Omental fat pad (tissue), 4 donors: ENCODE data around the gene PCARE. TPM values are rescaled to one million over a fixed set of nuclear protein-coding genes. Genes with fewer than 3 reads are reported as not detected.

Experiments used
- ATAC-seq: fragments of 150-250 bp; one replicate; pipeline ENCODE4 v1.9.1; 2016; ENCODE audit warnings: mild to moderate bottlenecking, moderate library complexity; ENCODE audit not compliant: low FRiP score
- DNase-seq: peaks from one replicate; pipeline ENCODE4 v3.0.0-alpha.2; 2019; ENCODE audit warnings: low spot score
- CTCF ChIP-seq, 3 donors: fragments of 450-650 bp; IDR thresholded peaks; one replicate each; pipeline ENCODE4 v1.5.1; 2016 to 2017; ENCODE audit warnings: antibody characterized with exemption in 3 of 3, mild to moderate bottlenecking in 3 of 3, moderate library complexity in 2 of 3
- total RNA-seq, 4 donors: library from RNA; depleted of rRNA; stranded (reverse); fragments of >200 nt; gene quantifications; one replicate each; pipeline ENCODE4 v1.1.0, GENCODE V29; 2016

Gene PCARE
- total RNA-seq, 4 donors from 2014 or later, result 0.09 TPM; not detected in 3

GRCh38 chr2:29068513-29068912 is 5.8 kb downstream of the PCARE start:
- no peak for TF ChIP-seq CTCF (IDR thresholded peaks at IDR 0.05)
- DNase-seq, result no peak
- no peak for ATAC-seq

GRCh38 chr2:29066997-29067605 is 7.2 kb downstream of the PCARE start:
- DNase-seq, result no peak
- no peak for TF ChIP-seq CTCF (IDR thresholded peaks at IDR 0.05)
- no peak for ATAC-seq

GRCh38 chr2:29066271-29066860 is 8.0 kb downstream of the PCARE start:
- DNase-seq, result no peak
- ATAC-seq, result peak; percentile 41
- no peak for TF ChIP-seq CTCF (IDR thresholded peaks at IDR 0.05)

DNA sequence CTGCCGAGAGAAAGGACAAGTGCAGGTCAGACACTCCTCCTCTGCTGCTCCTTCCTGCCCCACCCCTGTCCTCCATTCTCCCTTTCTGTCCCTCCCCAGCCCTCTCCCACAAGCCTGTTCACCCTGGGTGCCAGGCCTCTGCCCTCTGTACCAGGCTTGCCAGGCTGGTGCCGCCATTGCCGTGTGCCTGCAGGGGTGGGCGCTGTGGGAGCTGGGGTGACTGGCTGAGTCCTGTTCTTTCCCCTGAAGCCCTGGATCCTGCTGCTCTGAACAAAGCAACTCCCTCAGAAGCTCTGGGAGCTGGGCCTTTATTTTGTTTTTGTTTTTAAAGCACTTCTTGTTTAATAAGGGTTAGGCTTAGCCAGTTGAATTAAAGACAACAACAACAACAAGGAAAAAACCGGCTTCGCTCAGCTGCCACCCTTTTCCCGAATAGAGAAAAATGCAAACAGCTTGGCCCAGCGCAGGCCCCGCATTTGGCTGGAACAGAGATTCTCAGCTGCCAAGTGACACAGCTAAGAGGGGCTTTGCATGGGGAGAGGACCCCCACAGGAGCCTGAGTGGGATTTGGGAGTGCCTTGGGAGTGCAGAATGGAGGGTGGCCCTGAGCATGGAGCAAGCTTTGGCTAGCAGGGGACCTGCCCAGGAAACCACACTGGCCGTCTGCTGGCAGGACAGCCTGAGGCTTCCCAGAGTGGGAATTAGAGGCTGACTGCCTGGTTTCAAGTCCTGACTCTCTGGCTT is 9.1 kb downstream of the PCARE start:
- ATAC-seq (no peak), DNase-seq (no peak)
- no peak for TF ChIP-seq CTCF (IDR thresholded peaks at IDR 0.05)

- no peak for TF ChIP-seq CTCF (IDR thresholded peaks at IDR 0.05)
- no peak for ATAC-seq
- DNase-seq, result no peak
Observed at GRCh38 chr2:29064746-29065067, 9.6 kb downstream of the PCARE start.

- ATAC-seq (no peak), DNase-seq (no peak)
- TF ChIP-seq CTCF (IDR thresholded peaks at IDR 0.05), result no peak
Observed at GRCh38 chr2:29064346-29064715, 10.0 kb downstream of the PCARE start.
